ENCODE results near the gene SLC2A1.

Gene SLC2A1

GRCh38 chr1:43007377-43008114 lies 48.9 kb upstream of the SLC2A1 start:
- ChIA-PET POLR2A (no interaction called here), CTCF (no interaction called here)
- H3K27ac ChIP-seq (ENCODE audit: extremely low read depth, low read depth, low read length): no peak overlapping the region
- H3K36me3 ChIP-seq (ENCODE audit: control insufficient read depth in 2 of 2, insufficient read depth in 1 of 2, low read length in 2 of 2): no peaks in the 10 kb centered on the region
- H3K9me3 ChIP-seq (ENCODE audit: control insufficient read depth, insufficient read depth, low read depth, low read length): no peaks in the 10 kb centered on the region
- TF ChIP-seq KLF1 (tag by site-specific recombination; IDR thresholded peaks at IDR 0.05) (no peak), KLF17 (tag by site-specific recombination; IDR thresholded peaks at IDR 0.05) (no peak), ZNF362 (tag by site-specific recombination; IDR thresholded peaks at IDR 0.05) (no peak), ZNF10 (tag by site-specific recombination; IDR thresholded peaks at IDR 0.05) (no peak), SP7 (tag by site-specific recombination; IDR thresholded peaks at IDR 0.05) (no peak), ZNF777 (tag by site-specific recombination; IDR thresholded peaks at IDR 0.05; ENCODE audit: borderline replicate concordance) (no peak), ZNF248 (tag by site-specific recombination; IDR thresholded peaks at IDR 0.05) (no peak), ZNF37A (tag by site-specific recombination; IDR thresholded peaks at IDR 0.05) (no peak), ZNF221 (tag by site-specific recombination; IDR thresholded peaks at IDR 0.05; ENCODE audit: borderline replicate concordance) (no peak)
- TF ChIP-seq, protein P1, sequence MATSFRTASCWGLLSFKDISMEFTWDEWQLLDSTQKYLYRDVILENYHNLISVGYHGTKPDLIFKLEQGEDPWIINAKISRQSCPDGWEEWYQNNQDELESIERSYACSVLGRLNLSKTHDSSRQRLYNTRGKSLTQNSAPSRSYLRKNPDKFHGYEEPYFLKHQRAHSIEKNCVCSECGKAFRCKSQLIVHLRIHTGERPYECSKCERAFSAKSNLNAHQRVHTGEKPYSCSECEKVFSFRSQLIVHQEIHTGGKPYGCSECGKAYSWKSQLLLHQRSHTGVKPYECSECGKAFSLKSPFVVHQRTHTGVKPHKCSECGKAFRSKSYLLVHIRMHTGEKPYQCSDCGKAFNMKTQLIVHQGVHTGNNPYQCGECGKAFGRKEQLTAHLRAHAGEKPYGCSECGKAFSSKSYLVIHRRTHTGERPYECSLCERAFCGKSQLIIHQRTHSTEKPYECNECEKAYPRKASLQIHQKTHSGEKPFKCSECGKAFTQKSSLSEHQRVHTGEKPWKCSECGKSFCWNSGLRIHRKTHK (tag by site-specific recombination; IDR thresholded peaks at IDR 0.05): no peak
- H3K4me1 ChIP-seq (ENCODE audit: control insufficient read depth, insufficient read depth, low read length): no peaks in the 10 kb centered on the region
- H3K4me3 ChIP-seq (ENCODE audit: low read depth, low read length): no peak overlapping the region

DNA sequence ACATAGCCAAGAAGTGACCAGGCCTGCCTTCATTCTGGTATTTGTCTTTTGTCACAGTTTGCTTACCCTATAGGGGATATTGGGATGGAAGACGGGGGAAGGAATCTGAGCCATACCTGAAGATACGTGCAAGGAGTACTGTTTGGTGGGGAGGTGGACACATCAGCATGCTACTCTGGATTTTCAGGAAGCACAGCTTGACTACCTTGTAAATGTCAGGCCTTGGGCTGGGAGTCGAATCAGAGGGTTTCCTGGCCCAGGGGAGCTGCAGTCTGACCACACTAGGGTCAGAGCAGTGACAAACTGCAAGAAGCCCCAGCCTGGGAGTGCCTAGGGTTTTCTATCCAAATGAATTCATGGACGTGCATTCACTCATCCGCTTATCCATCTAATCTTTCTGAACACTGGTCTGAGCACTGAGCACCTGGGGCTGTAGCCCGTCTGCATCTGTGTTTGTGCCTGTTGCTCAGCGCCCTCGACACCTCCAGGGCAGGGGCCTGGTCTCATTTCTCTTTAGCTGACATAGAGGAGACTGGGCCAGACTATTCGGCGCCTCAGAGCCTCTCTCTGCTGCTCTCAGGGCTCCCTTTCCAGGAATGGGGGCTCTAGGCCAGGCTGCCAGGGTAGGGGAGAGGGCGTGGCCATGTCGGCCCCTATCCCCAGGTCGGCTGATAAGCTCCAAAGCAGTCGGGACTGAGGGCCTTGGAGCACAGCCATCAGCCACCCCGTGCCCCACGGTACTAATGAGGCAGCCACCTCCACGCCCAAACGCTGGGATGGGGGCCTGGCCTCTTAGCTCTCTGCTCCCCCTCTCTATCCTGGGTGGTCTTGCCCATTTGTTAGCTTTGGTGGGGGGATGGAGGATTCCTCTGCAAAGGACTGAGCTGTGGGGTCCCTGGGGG lies 47.0 kb upstream of the SLC2A1 start:
- ChIA-PET CTCF (interaction anchor here (0.6 kb wide), 1 partner anchor 19 kb away, joined by 5 read pairs; no protein-coding TSS in a partner anchor), POLR2A (no interaction called here)
- TF ChIP-seq ZNF404 (tag by site-specific recombination; IDR thresholded peaks at IDR 0.05): no peak
- TF ChIP-seq ZNF830 (tag by site-specific recombination; IDR thresholded peaks at IDR 0.05; ENCODE audit: low read depth): no peak
- TF ChIP-seq SP2 (tag by site-specific recombination; IDR thresholded peaks at IDR 0.05): no peak
- TF ChIP-seq ZNF658 (tag by site-specific recombination; IDR thresholded peaks at IDR 0.05): no peak
- TF ChIP-seq ZNF571 (tag by site-specific recombination; IDR thresholded peaks at IDR 0.05): no peak
- TF ChIP-seq ZNF529 (tag by site-specific recombination; IDR thresholded peaks at IDR 0.05; ENCODE audit: insufficient replicate concordance): no peak
- no peak for TF ChIP-seq TRIM28 (IDR thresholded peaks at IDR 0.05; ENCODE audit: borderline replicate concordance, low read length)
- no peak for TF ChIP-seq ZBTB7A (tag by site-specific recombination; IDR thresholded peaks at IDR 0.05; ENCODE audit: low read depth)
- TF ChIP-seq, protein P2, sequence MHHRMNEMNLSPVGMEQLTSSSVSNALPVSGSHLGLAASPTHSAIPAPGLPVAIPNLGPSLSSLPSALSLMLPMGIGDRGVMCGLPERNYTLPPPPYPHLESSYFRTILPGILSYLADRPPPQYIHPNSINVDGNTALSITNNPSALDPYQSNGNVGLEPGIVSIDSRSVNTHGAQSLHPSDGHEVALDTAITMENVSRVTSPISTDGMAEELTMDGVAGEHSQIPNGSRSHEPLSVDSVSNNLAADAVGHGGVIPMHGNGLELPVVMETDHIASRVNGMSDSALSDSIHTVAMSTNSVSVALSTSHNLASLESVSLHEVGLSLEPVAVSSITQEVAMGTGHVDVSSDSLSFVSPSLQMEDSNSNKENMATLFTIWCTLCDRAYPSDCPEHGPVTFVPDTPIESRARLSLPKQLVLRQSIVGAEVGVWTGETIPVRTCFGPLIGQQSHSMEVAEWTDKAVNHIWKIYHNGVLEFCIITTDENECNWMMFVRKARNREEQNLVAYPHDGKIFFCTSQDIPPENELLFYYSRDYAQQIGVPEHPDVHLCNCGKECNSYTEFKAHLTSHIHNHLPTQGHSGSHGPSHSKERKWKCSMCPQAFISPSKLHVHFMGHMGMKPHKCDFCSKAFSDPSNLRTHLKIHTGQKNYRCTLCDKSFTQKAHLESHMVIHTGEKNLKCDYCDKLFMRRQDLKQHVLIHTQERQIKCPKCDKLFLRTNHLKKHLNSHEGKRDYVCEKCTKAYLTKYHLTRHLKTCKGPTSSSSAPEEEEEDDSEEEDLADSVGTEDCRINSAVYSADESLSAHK (tag by site-specific recombination; IDR thresholded peaks at IDR 0.05): no peak
- TF ChIP-seq ZNF302 (tag by site-specific recombination; IDR thresholded peaks at IDR 0.05; ENCODE audit: low read depth): no peak
- H3K4me1 ChIP-seq (ENCODE audit: control insufficient read depth, insufficient read depth, low read length): no peaks in the 10 kb centered on the region
- no peak overlapping the region for H3K27ac ChIP-seq (ENCODE audit: extremely low read depth, low read depth, low read length)
- no peaks in the 10 kb centered on the region for H3K36me3 ChIP-seq (ENCODE audit: control insufficient read depth in 2 of 2, insufficient read depth in 1 of 2, low read length in 2 of 2)
- H3K4me3 ChIP-seq (ENCODE audit: low read depth, low read length): no peak overlapping the region
- no peaks in the 10 kb centered on the region for H3K9me3 ChIP-seq (ENCODE audit: control insufficient read depth, insufficient read depth, low read depth, low read length)
